ENCODE data around the gene TMPRSS3.
A peak's percentile ranks its signal among the peaks of the same experiment; 100 is the strongest.

TMPRSS3 gene

GRCh38 chr21:42351626-42352440 lies 44.0 kb downstream of the TMPRSS3 start:
- no peak for DNase-seq

GRCh38 chr21:42350927-42351426 lies 44.9 kb downstream of the TMPRSS3 start, which contains the start of gene TFF2:
Gene TFF2, minus strand, starts transcription at chr21:42350994. Its CDS starts 37 bp downstream, at chr21:42350957.
- DNase-seq, result no peak

- no peak for DNase-seq
These were observed 45.4 kb downstream of the TMPRSS3 start for GRCh38 chr21:42350318-42350910.

GRCh38 chr21:42349420-42350317 lies 46.2 kb downstream of the TMPRSS3 start:
- DNase-seq, result no peak

- no peak for DNase-seq
These were observed 47.1 kb downstream of the TMPRSS3 start for GRCh38 chr21:42348762-42349161.

GRCh38 chr21:42347601-42348327 lies 48.1 kb downstream of the TMPRSS3 start:
- DNase-seq, result no peak

GRCh38 chr21:42346866-42347600 lies 48.8 kb downstream of the TMPRSS3 start:
- no peak for DNase-seq

GRCh38 chr21:42346441-42346840 lies 49.4 kb downstream of the TMPRSS3 start:
- no peak for DNase-seq

GRCh38 chr21:42344631-42345030 lies 51.2 kb downstream of the TMPRSS3 start:
- no peak for DNase-seq

GRCh38 chr21:42343963-42344510 lies 51.8 kb downstream of the TMPRSS3 start:
- no peak for DNase-seq

- DNase-seq, result no peak
These were observed 52.3 kb downstream of the TMPRSS3 start for GRCh38 chr21:42343556-42343955.

GRCh38 chr21:42343101-42343500 lies 52.8 kb downstream of the TMPRSS3 start:
- DNase-seq, result no peak

GRCh38 chr21:42341776-42342542 lies 53.9 kb downstream of the TMPRSS3 start:
- no peak for DNase-seq

GRCh38 chr21:42340187-42341050 lies 55.4 kb downstream of the TMPRSS3 start:
- DNase-seq, result no peak

- no peak for DNase-seq
These were observed 56.8 kb downstream of the TMPRSS3 start for GRCh38 chr21:42338729-42339715.

- peak in 41 of 56 donors; percentile 5 to 73 (median 42) for DNase-seq
These were observed 57.8 kb downstream of the TMPRSS3 start for GRCh38 chr21:42337830-42338728.
